ENCODE measurements around the gene MYO5A.

DNA sequence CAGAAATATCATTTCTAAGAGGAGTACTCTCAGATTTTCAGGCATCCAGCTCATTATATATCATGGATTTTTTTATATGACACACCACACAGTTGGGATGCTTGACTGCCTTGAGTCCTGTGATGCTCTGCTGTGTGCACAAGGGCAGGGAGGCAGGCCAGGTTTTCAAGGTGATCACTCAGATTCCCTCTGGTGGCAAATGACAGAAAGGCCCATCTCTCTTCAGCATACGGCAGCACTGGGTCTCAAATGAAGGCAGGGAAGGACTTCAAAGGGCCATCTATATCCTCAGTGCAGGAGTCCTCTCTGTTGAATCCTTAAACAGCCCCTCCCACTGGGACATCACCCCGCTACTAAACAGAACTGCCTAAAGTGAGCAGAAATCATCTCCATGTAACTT lies 178.3 kb downstream of the MYO5A start:
- TF ChIP-seq POLR2A (IDR thresholded peaks at IDR 0.05; ENCODE audit: low read length) (no peak), GATA1 (IDR thresholded peaks at IDR 0.05; ENCODE audit: low read depth, low read length) (no peak)

All from erythroblast (primary cell).